Activated CD4-positive, alpha-beta T cell treated with anti-CD3 and anti-CD28 coated beads, Interleukin-2, amount 10 ng/mL, durations not matched to agents 7 days and 5 days (primary cell): Measurements from ENCODE around the gene PRDM15. TPM values are rescaled to one million over a fixed set of nuclear protein-coding genes. Genes with fewer than 3 reads are reported as not detected.

Experiments used
- CTCF ChIA-PET: fragments of 350-600 bp; sonication (Branson Sonifier 250); formaldehyde crosslinking; loops from one replicate; lab custom pipeline; 2021; ENCODE audit warnings: antibody characterized with exemption; lab: Charles Lee
- POLR2A ChIA-PET: fragments of 350-600 bp; sonication (Branson Sonifier 250); formaldehyde crosslinking; loops from one replicate; lab custom pipeline; 2021; ENCODE audit warnings: antibody characterized with exemption; lab: Charles Lee
- DNase-seq: peaks from one replicate; pipeline ENCODE4 v3.0.0-alpha.2; 2020
- H3K27ac Mint-ChIP-seq: one replicate; pipeline ENCODE4 v1.8.0; 2021; ENCODE audit warnings: mild to moderate bottlenecking, moderate library complexity, mixed read lengths
- H3K27me3 Mint-ChIP-seq: one replicate; pipeline ENCODE4 v1.8.0; 2021; ENCODE audit warnings: mixed read lengths
- H3K36me3 Mint-ChIP-seq: one replicate; pipeline ENCODE4 v1.8.0; 2021; ENCODE audit warnings: low read depth, mixed read lengths
- H3K4me1 Mint-ChIP-seq: one replicate; pipeline ENCODE4 v1.8.0; 2021; ENCODE audit warnings: mixed read lengths
- H3K4me3 Mint-ChIP-seq: one replicate; pipeline ENCODE4 v1.8.0; 2021; ENCODE audit warnings: mild to moderate bottlenecking, moderate library complexity, mixed read lengths
- H3K9me3 Mint-ChIP-seq: one replicate; pipeline ENCODE4 v1.8.0; 2021; ENCODE audit warnings: mixed read lengths
- total RNA-seq, 2 experiments: library from RNA; stranded (reverse); gene quantifications; one replicate each; pipeline ENCODE4 v1.2.3, GENCODE V29; 2021

Gene PRDM15
- total RNA-seq, 2 experiments from 2014 or later = 10.0 to 10.3 TPM

DNA sequence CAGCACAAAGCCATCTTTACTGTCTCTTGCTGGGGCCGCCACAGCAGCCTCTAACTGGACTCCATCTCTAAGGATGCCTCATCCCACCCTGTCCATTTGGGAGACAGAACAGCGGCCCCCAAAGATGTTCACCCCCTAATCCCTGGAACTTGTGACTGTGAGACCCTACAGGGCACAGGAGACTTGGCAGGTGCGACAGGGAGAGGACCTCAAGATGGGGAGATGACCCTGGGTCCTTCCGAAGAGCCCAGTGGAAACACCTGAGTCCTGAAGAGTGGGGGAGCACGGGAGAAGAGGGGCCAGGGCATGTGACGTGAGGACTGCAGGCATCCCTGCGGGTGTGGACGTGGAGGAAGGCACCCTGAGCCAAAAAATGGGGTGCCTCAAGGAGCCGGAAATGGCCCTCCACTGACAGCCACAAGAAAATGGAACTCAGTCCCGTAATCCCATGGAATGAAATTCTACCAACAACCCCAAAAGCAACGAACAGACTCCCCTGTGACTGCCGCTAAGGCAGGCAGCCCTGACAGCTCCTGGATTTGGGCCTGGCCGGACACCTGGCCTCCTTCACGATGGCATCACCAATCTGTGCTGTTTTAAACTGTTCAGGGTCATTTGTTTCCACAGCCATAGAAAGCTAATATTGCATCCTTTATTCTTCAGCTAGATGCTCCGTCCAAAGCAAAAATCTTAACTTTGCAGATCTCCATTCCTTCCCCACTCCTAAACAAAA lies 40.7 kb upstream of the PRDM15 start:
- CTCF ChIA-PET = interaction anchor here (0.6 kb wide), 1 partner anchor 15 kb away, joined by 4 read pairs; no protein-coding TSS in a partner anchor

DNA sequence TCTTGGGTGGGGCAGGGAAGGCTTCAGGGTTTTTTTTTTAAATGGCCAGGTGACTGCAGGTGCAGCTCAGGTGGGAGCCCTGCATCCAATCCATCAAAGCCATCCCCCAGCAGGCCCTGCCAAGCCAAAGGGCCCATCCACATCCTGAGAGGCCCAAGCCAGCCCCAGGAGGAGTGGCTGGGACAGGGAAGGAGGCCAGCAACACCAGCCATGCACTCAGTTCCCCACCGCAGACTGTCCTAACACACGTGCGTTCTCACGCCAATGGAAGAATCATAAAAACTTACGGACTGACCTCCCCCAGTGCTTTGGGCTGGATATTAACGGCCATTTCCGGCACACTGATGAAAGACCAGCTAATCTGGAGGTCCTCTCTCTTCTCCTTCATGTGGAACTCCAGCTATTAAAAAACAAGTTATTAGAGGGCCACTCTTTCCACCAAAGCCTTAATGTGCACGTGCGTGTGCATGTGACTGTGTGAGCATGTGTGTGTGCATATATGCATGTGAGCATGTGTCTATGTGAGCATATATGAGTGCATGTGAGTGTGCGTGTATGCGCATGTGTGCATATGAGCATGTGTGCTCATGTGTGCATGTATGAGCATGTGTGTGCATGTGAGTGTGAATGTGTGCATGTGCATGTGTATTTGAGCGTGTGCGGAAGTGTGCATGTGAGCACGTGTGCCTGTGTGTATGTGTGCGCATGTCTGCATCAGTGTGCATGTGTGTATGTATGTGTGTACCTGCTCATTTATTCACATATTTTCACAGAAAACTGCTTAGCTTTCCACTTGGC lies 39.6 kb upstream of the PRDM15 start:
- no peak for DNase-seq
- Mint-ChIP-seq H3K4me3 (no peak overlapping the region), H3K9me3 (no peaks in the 10 kb centered on the region), H3K27me3 (no peaks in the 10 kb centered on the region), H3K36me3 (no peaks in the 10 kb centered on the region), H3K4me1 (peaks cover 10% of the 10 kb centered on the region), H3K27ac (no peak overlapping the region)
- ChIA-PET CTCF (no interaction called here), POLR2A (no interaction called here)

More for the DNA sequence above, 40.7 kb upstream of the PRDM15 start:
- Mint-ChIP-seq H3K9me3 (no peaks in the 10 kb centered on the region), H3K27ac (no peak overlapping the region), H3K27me3 (no peaks in the 10 kb centered on the region), H3K4me3 (no peak overlapping the region), H3K36me3 (no peaks in the 10 kb centered on the region), H3K4me1 (peaks cover 19% of the 10 kb centered on the region)
- POLR2A ChIA-PET = interaction anchor here (0.7 kb wide), 1 partner anchor 30 kb away, joined by 3 read pairs; no protein-coding TSS in a partner anchor
- no peak for DNase-seq

DNA sequence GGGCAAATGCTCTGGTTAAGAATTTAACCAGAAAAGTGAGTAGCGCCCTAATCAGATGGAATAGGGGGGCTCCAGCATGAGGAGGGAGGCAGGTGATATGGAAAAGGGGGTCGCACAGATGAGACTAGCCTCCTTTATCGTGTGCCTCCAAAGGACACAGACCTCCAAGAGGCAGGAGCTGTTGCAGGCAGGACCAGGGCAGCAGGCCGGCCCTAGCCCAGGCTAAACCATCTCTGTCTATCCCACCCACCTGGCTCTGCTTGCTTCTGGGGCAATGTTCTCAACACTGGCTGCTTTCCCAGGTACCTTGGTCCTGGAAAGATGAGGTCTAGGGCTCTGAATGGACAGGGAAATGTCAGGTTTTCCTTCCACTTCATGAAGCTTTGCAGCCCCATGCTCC lies 38.4 kb upstream of the PRDM15 start:
- Mint-ChIP-seq H3K4me3 (no peak overlapping the region), H3K27me3 (no peaks in the 10 kb centered on the region), H3K36me3 (no peaks in the 10 kb centered on the region), H3K9me3 (no peaks in the 10 kb centered on the region), H3K27ac (no peak overlapping the region), H3K4me1 (peaks cover 2% of the 10 kb centered on the region)
- DNase-seq = no peak
- CTCF ChIA-PET = interaction anchor here (0.5 kb wide), 1 partner anchor 204 kb away, joined by 4 read pairs; no protein-coding TSS in a partner anchor
- POLR2A ChIA-PET = no interaction called here

DNA sequence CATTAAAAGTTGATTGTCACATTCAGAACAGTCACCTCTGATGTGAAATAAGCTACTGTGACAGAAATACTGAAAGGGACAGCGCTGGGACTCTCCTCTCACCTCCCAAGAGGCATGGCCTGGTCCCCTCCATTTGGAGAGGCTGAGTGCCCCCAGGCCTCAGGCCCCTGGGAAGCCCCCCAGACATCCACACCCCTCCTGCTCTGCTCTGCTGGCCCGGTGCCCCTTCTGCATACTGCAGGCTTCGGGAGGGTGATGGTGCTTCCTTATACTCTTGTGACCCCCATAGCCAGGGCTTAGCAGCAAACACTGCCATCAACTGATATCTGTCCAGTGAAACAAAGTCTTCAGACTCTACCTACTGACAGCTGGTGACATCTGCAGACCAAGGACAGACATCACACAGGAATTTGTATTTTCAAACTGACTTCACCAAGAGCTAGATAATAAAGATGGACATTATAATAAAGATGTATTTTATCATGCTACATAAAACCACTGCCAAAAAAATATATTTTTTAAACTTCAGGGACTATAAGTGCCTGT lies 37.8 kb upstream of the PRDM15 start:
- CTCF ChIA-PET = no interaction called here
- POLR2A ChIA-PET = no interaction called here
- DNase-seq = no peak
- Mint-ChIP-seq H3K4me1 (peaks cover 2% of the 10 kb centered on the region), H3K4me3 (no peak overlapping the region), H3K36me3 (no peaks in the 10 kb centered on the region), H3K27me3 (no peaks in the 10 kb centered on the region), H3K9me3 (no peaks in the 10 kb centered on the region), H3K27ac (no peak overlapping the region)

DNA sequence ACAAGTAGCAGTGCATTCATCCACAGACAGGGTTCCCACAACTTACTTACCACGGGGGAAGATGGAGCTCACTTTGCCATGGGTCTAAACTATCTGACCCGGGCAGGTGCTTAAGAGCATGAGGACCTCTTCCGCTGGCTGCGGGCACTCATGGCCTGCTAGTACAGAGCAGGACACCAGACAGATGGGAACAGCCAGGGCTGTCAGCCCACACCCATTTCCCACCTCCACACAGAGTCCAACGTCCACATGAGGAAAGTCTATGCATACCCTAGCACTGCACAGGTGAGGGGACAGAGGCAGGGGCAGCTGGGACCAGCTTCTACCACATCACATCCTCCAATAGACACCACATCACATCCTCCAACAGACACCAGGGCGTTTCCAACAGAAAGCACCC lies 35.8 kb upstream of the PRDM15 start:
- no peaks in the 10 kb centered on the region for H3K9me3 Mint-ChIP-seq
- H3K27me3 Mint-ChIP-seq = no peaks in the 10 kb centered on the region
- CTCF ChIA-PET = interaction anchor here (1.0 kb wide), 1 partner anchor 9 kb away, joined by 3 read pairs; no protein-coding TSS in a partner anchor
- no peaks in the 10 kb centered on the region for H3K4me1 Mint-ChIP-seq
- POLR2A ChIA-PET = no interaction called here
- H3K4me3 Mint-ChIP-seq = no peak overlapping the region
- H3K27ac Mint-ChIP-seq = no peak overlapping the region
- DNase-seq = no peak
- H3K36me3 Mint-ChIP-seq = peaks cover 3% of the 10 kb centered on the region

DNA sequence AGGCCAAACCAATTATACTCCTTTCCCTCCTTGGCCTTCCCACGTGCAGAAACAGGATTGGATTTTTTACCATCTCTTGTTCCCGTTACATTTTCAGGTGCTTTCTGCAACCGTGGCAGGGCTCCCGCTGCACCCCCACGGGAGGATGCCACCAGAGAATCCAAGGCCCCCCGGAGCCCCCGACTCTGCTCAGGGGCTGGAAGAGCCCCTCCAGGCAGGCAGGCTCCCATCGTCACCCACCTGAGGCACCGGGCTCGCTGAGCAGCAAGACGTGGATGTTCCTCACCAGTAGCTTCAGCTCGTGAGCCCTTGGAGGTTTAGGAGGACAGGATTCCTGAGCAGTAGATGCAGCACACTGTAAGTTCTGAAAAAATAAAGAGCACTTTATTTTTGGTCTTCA lies 35.2 kb upstream of the PRDM15 start:
- H3K36me3 Mint-ChIP-seq = peaks cover 3% of the 10 kb centered on the region
- no peaks in the 10 kb centered on the region for H3K27me3 Mint-ChIP-seq
- POLR2A ChIA-PET = no interaction called here
- no peaks in the 10 kb centered on the region for H3K9me3 Mint-ChIP-seq
- no peak for DNase-seq
- CTCF ChIA-PET = interaction anchor here (1.0 kb wide), 1 partner anchor 9 kb away, joined by 3 read pairs; no protein-coding TSS in a partner anchor
- no peak overlapping the region for H3K4me3 Mint-ChIP-seq
- no peak overlapping the region for H3K27ac Mint-ChIP-seq
- no peaks in the 10 kb centered on the region for H3K4me1 Mint-ChIP-seq

DNA sequence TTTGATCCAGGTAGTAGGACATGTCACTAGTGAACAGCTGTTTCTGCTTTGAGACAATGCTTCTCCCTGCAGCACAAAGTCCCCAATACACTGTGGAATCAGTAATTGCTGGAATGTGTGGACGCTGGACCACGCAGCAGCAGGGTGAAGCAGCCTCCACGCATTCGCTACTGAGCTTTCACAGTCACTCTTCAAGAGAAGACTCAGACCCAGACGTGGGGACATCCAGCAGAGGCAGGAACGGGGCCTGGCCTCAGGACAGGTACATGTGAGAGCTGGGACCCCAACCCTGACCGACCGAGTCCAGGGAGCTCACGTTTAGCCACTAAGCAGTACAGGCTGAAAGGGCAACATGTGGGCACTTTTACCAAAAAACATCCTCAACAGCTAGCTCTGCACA lies 34.1 kb upstream of the PRDM15 start:
- Mint-ChIP-seq H3K27ac (no peak overlapping the region), H3K36me3 (peaks cover 3% of the 10 kb centered on the region), H3K4me1 (no peaks in the 10 kb centered on the region), H3K27me3 (no peaks in the 10 kb centered on the region), H3K4me3 (no peak overlapping the region), H3K9me3 (no peaks in the 10 kb centered on the region)
- ChIA-PET POLR2A (no interaction called here), CTCF (no interaction called here)
- no peak for DNase-seq

DNA sequence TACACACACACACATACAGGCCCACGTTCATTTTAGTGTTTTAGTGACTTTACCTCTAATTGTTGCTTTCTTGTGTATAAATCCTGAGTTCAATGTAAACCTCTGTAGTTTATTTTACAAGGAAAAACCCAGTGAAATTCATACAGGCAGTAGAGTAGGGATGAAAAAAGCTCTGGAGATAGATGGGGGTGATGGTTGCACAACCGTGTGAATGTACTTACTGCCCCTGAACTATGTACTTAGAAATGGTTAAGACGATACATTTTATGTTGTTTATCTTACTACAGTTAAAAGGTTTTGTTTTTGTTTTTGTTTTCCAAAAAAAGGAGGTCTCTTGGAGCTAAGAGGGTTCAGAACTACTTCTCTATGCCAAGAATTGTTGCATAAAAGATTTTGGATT lies 29.7 kb upstream of the PRDM15 start:
- no peak overlapping the region for H3K4me3 Mint-ChIP-seq
- peaks cover 3% of the 10 kb centered on the region for H3K36me3 Mint-ChIP-seq
- DNase-seq = no peak
- no peaks in the 10 kb centered on the region for H3K27me3 Mint-ChIP-seq
- H3K4me1 Mint-ChIP-seq = no peaks in the 10 kb centered on the region
- no peaks in the 10 kb centered on the region for H3K9me3 Mint-ChIP-seq
- no peak overlapping the region for H3K27ac Mint-ChIP-seq
- POLR2A ChIA-PET = no interaction called here
- CTCF ChIA-PET = no interaction called here

DNA sequence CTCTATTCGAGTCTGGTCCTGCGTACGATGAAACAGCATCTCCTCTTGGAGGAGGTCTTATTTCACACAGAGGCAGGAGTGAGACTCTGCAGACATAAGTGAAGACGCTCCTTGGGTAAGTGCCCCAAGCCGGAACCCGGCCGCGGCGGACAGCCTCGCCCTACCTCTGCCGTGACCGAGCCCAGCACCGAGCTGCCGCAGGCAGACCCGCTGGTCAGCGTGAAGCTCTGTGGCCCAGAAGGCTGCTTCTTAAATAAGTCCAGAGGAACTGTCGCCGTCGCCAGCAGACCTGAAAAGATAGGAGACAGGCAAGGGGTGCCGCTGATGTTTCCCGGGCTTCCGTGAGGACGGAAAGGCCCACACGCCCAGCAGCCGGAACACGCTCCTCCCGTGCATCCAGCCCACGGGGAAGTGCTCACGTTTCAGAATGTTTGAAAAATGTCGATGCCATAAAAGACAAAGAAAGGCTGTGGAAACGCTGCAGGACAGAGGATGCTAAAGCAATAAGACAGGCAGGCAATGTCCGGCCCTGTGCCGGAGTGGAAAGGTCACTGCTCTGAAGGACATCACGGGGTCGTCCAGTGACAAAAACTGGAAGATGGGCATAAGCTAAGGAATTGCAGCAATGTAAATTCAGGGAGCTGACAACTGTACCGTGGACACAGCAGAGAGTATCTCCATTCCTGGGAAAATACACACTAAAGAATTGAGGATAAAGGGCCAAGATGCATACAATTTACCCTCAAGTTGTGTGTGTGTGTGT lies 28.5 kb upstream of the PRDM15 start:
- Mint-ChIP-seq H3K36me3 (peaks cover 3% of the 10 kb centered on the region), H3K4me1 (no peaks in the 10 kb centered on the region), H3K27ac (no peak overlapping the region), H3K4me3 (no peak overlapping the region), H3K9me3 (no peaks in the 10 kb centered on the region), H3K27me3 (no peaks in the 10 kb centered on the region)
- no peak for DNase-seq
- POLR2A ChIA-PET = no interaction called here
- CTCF ChIA-PET = no interaction called here

DNA sequence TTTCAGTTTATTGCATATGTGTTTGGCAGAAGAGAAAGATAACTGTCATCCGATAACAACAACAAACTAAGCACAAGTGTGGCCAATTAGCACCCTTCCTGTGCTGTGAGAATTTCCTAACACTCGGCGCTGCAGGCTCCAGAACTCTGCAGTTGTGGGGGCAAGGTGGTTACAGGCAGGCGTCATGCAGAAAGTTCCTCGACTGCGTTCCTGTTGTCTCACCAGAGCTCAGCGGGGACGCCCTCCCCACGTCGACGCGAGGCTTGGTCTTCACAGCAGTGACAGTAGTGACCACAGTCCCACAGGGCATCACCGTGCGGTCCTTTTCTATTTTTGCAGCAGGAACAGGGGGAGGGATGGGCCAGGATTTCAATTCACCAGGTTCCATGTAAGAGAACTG lies 27.6 kb upstream of the PRDM15 start:
- no peaks in the 10 kb centered on the region for H3K4me1 Mint-ChIP-seq
- POLR2A ChIA-PET = no interaction called here
- H3K27me3 Mint-ChIP-seq = no peaks in the 10 kb centered on the region
- DNase-seq = no peak
- no peak overlapping the region for H3K27ac Mint-ChIP-seq
- H3K36me3 Mint-ChIP-seq = peaks cover 3% of the 10 kb centered on the region
- no peaks in the 10 kb centered on the region for H3K9me3 Mint-ChIP-seq
- no peak overlapping the region for H3K4me3 Mint-ChIP-seq
- CTCF ChIA-PET = no interaction called here

DNA sequence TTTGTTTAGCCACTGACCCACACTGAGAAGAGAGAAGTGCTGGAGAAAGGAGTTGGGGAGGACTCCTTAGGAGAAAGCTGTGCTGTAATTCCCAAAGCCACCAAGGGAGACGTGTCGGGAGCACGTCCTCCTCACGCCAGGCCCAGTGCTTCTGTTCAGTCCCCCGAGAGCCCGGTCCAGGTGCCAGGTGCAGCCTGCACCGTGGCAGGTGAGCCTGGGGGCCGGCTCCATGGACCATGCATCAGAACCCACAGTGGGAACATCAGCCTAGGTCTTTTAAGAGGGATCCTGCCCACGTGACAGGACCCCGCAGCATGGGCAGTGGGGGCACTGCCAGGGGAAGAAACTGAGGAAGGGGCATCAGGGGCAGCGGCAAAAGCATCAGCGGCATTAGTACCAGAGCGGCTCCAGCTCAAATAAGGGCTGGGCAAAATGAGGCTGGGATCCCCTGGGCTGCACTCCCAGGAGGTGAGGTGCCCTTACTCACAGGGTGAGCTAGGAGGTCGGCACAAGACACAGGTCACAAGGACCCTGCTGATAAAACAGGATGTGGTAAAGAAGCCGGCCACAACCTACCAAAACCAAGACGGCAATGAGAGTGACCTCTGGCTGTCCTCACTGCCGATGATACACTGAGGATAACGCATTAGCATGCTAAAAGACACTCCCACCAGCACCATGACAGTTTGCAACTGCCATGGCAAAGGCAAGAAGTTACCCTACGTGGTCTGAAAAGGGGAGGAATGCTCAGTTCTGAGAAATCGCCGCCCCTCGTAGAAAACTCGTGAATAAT lies 24.6 kb upstream of the PRDM15 start:
- DNase-seq = no peak
- no peaks in the 10 kb centered on the region for H3K9me3 Mint-ChIP-seq
- H3K27ac Mint-ChIP-seq = no peak overlapping the region
- ChIA-PET POLR2A (interaction anchor here (0.9 kb wide), 1 partner anchor 205 kb away, joined by 3 read pairs; no protein-coding TSS in a partner anchor), CTCF (no interaction called here)
- no peaks in the 10 kb centered on the region for H3K27me3 Mint-ChIP-seq
- no peak overlapping the region for H3K4me3 Mint-ChIP-seq
- peaks cover 7% of the 10 kb centered on the region for H3K36me3 Mint-ChIP-seq
- peaks cover 27% of the 10 kb centered on the region for H3K4me1 Mint-ChIP-seq

DNA sequence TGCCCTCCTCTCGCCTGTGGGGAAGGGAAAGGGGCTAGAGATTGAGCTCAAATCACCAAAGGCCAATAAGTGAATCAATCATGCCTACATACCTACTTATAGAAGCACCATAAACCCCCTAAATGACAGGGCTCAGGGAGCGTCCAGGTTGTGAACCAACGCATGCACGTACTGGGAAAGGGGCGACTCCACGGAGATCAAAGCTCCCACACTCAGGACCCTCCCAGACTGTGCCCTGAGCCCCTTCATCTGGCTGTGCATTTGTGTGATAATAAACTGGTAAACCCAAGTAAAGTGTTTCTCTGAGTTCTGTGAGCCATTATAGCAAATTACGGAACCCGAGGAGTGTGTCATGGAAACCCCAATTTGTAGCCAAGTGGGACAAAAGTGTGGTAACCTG lies 23.8 kb upstream of the PRDM15 start:
- no peak overlapping the region for H3K27ac Mint-ChIP-seq

More for the DNA sequence above, 23.8 kb upstream of the PRDM15 start:
- Mint-ChIP-seq H3K27me3 (no peaks in the 10 kb centered on the region), H3K4me3 (no peak overlapping the region), H3K36me3 (peaks cover 7% of the 10 kb centered on the region), H3K9me3 (no peaks in the 10 kb centered on the region), H3K4me1 (peaks cover 35% of the 10 kb centered on the region)
- no peak for DNase-seq
- CTCF ChIA-PET = no interaction called here
- POLR2A ChIA-PET = interaction anchor here (0.7 kb wide), 1 partner anchor 24 kb away, joined by 3 read pairs; no protein-coding TSS in a partner anchor
